ENCODE results near the gene GPR35.

Gene GPR35

GRCh38 chr2:240645801-240646175 is 20.5 kb downstream of the GPR35 start:
- Histone ChIP-seq H2AK5ac (ENCODE audit: low read length, severe bottlenecking) (no peak overlapping the region), H3K27ac (ENCODE audit: low read length, poor library complexity, severe bottlenecking) (no peak overlapping the region), H3K9me3 (ENCODE audit: control insufficient read depth, low read length) (no peaks in the 10 kb centered on the region), H2BK5ac (ENCODE audit: low read depth, low read length, poor library complexity, severe bottlenecking) (no peak overlapping the region), H2BK120ac (ENCODE audit: low read depth, low read length) (no peak overlapping the region), H3K14ac (ENCODE audit: low read length in 2 of 2) (no peak overlapping the region), H3K4me2 (ENCODE audit: low read length, poor library complexity, severe bottlenecking) (no peak overlapping the region), H3K36me3 (ENCODE audit: control insufficient read depth in 1 of 2, insufficient read depth in 2 of 2, low read depth in 1 of 2, low read length in 2 of 2) (no peaks in the 10 kb centered on the region), H3K4ac (ENCODE audit: low read depth in 1 of 2, low read length in 2 of 2) (no peak overlapping the region), H3K79me1 (replicated peaks; ENCODE audit: low read length, poor library complexity, severe bottlenecking) (no peaks in the 10 kb centered on the region), H3K9ac (ENCODE audit: low read length) (no peak overlapping the region), H3K4me3 (ENCODE audit: insufficient read depth in 1 of 2, low read depth in 1 of 2, low read length in 2 of 2) (no peak overlapping the region), H4K8ac (ENCODE audit: low read length) (no peak overlapping the region), H3K4me1 (ENCODE audit: control insufficient read depth, insufficient read depth, low read depth, low read length) (peaks cover 2% of the 10 kb centered on the region), H3K18ac (ENCODE audit: low read depth in 1 of 2, low read length in 2 of 2) (no peak overlapping the region), H2AFZ (ENCODE audit: low read depth, low read length) (no peak overlapping the region), H4K91ac (ENCODE audit: low read length) (no peak overlapping the region), H3K27me3 (ENCODE audit: control insufficient read depth in 1 of 2, insufficient read depth in 1 of 2, low read length in 2 of 2) (peaks cover 33 to 81% of the 10 kb centered on the region in 2 experiments), H2BK15ac (ENCODE audit: low read depth, poor library complexity, severe bottlenecking) (no peak overlapping the region), H2BK12ac (ENCODE audit: low read length in 2 of 2) (no peak overlapping the region), H3K23ac (ENCODE audit: low read length in 2 of 2) (no peak overlapping the region)
- DNase-seq: no peak
- WGBS: 82% methylated on average over 10 of the region's 10 CpGs

GRCh38 chr2:240646176-240646899 is 21.1 kb downstream of the GPR35 start:
- H2AFZ ChIP-seq (ENCODE audit: low read depth, low read length): no peak overlapping the region
- H4K8ac ChIP-seq (ENCODE audit: low read length): no peak overlapping the region
- no peak overlapping the region for H4K91ac ChIP-seq (ENCODE audit: low read length)
- H3K4me3 ChIP-seq (ENCODE audit: insufficient read depth in 1 of 2, low read depth in 1 of 2, low read length in 2 of 2): no peak overlapping the region
- H3K18ac ChIP-seq (ENCODE audit: low read depth in 1 of 2, low read length in 2 of 2): no peak overlapping the region
- no peak overlapping the region for H2BK15ac ChIP-seq (ENCODE audit: low read depth, poor library complexity, severe bottlenecking)
- H2AK5ac ChIP-seq (ENCODE audit: low read length, severe bottlenecking): no peak overlapping the region
- peaks cover 38 to 86% of the 10 kb centered on the region in 2 experiments for H3K27me3 ChIP-seq (ENCODE audit: control insufficient read depth in 1 of 2, insufficient read depth in 1 of 2, low read length in 2 of 2)
- H3K27ac ChIP-seq (ENCODE audit: low read length, poor library complexity, severe bottlenecking): no peak overlapping the region
- no peaks in the 10 kb centered on the region for H3K36me3 ChIP-seq (ENCODE audit: control insufficient read depth in 1 of 2, insufficient read depth in 2 of 2, low read depth in 1 of 2, low read length in 2 of 2)
- H2BK120ac ChIP-seq (ENCODE audit: low read depth, low read length): no peak overlapping the region
- no peak overlapping the region for H3K4me2 ChIP-seq (ENCODE audit: low read length, poor library complexity, severe bottlenecking)
- H2BK5ac ChIP-seq (ENCODE audit: low read depth, low read length, poor library complexity, severe bottlenecking): no peak overlapping the region
- no peaks in the 10 kb centered on the region for H3K79me1 ChIP-seq (replicated peaks; ENCODE audit: low read length, poor library complexity, severe bottlenecking)
- no peak overlapping the region for H3K4ac ChIP-seq (ENCODE audit: low read depth in 1 of 2, low read length in 2 of 2)
- H3K9ac ChIP-seq (ENCODE audit: low read length): no peak overlapping the region
- 91% methylated on average over 36 of the region's 36 CpGs for WGBS
- DNase-seq: no peak
- no peak overlapping the region for H2BK12ac ChIP-seq (ENCODE audit: low read length in 2 of 2)
- H3K14ac ChIP-seq (ENCODE audit: low read length in 2 of 2): no peak overlapping the region
- no peaks in the 10 kb centered on the region for H3K4me1 ChIP-seq (ENCODE audit: control insufficient read depth, insufficient read depth, low read depth, low read length)
- no peak overlapping the region for H3K23ac ChIP-seq (ENCODE audit: low read length in 2 of 2)
- no peaks in the 10 kb centered on the region for H3K9me3 ChIP-seq (ENCODE audit: control insufficient read depth, low read length)

GRCh38 chr2:240646900-240647502 is 21.7 kb downstream of the GPR35 start:
- no peak overlapping the region for H4K8ac ChIP-seq (ENCODE audit: low read length)
- H2BK12ac ChIP-seq (ENCODE audit: low read length in 2 of 2): no peak overlapping the region
- H4K91ac ChIP-seq (ENCODE audit: low read length): no peak overlapping the region
- H3K27ac ChIP-seq (ENCODE audit: low read length, poor library complexity, severe bottlenecking): no peak overlapping the region
- H2BK15ac ChIP-seq (ENCODE audit: low read depth, poor library complexity, severe bottlenecking): no peak overlapping the region
- no peak overlapping the region for H3K4me2 ChIP-seq (ENCODE audit: low read length, poor library complexity, severe bottlenecking)
- no peaks in the 10 kb centered on the region for H3K4me1 ChIP-seq (ENCODE audit: control insufficient read depth, insufficient read depth, low read depth, low read length)
- DNase-seq: no peak
- H3K27me3 ChIP-seq (ENCODE audit: control insufficient read depth in 1 of 2, insufficient read depth in 1 of 2, low read length in 2 of 2): peaks cover 42 to 93% of the 10 kb centered on the region in 2 experiments
- H3K18ac ChIP-seq (ENCODE audit: low read depth in 1 of 2, low read length in 2 of 2): no peak overlapping the region
- H3K9me3 ChIP-seq (ENCODE audit: control insufficient read depth, low read length): no peaks in the 10 kb centered on the region
- no peak overlapping the region for H3K4ac ChIP-seq (ENCODE audit: low read depth in 1 of 2, low read length in 2 of 2)
- no peak overlapping the region for H2AK5ac ChIP-seq (ENCODE audit: low read length, severe bottlenecking)
- no peak overlapping the region for H2AFZ ChIP-seq (ENCODE audit: low read depth, low read length)
- H3K36me3 ChIP-seq (ENCODE audit: control insufficient read depth in 1 of 2, insufficient read depth in 2 of 2, low read depth in 1 of 2, low read length in 2 of 2): no peaks in the 10 kb centered on the region
- H3K23ac ChIP-seq (ENCODE audit: low read length in 2 of 2): no peak overlapping the region
- H2BK5ac ChIP-seq (ENCODE audit: low read depth, low read length, poor library complexity, severe bottlenecking): no peak overlapping the region
- no peak overlapping the region for H3K14ac ChIP-seq (ENCODE audit: low read length in 2 of 2)
- no peaks in the 10 kb centered on the region for H3K79me1 ChIP-seq (replicated peaks; ENCODE audit: low read length, poor library complexity, severe bottlenecking)
- no peak overlapping the region for H3K9ac ChIP-seq (ENCODE audit: low read length)
- H3K4me3 ChIP-seq (ENCODE audit: insufficient read depth in 1 of 2, low read depth in 1 of 2, low read length in 2 of 2): no peak overlapping the region
- 85% methylated on average over 30 of the region's 30 CpGs for WGBS
- no peak overlapping the region for H2BK120ac ChIP-seq (ENCODE audit: low read depth, low read length)

GRCh38 chr2:240647503-240648154 is 22.3 kb downstream of the GPR35 start:
- H3K79me1 ChIP-seq (replicated peaks; ENCODE audit: low read length, poor library complexity, severe bottlenecking): no peaks in the 10 kb centered on the region
- H3K18ac ChIP-seq (ENCODE audit: low read depth in 1 of 2, low read length in 2 of 2): no peak overlapping the region
- no peak overlapping the region for H4K8ac ChIP-seq (ENCODE audit: low read length)
- H3K27me3 ChIP-seq (ENCODE audit: control insufficient read depth in 1 of 2, insufficient read depth in 1 of 2, low read length in 2 of 2): peaks cover 45 to 98% of the 10 kb centered on the region in 2 experiments
- H3K27ac ChIP-seq (ENCODE audit: low read length, poor library complexity, severe bottlenecking): no peak overlapping the region
- no peak overlapping the region for H2BK15ac ChIP-seq (ENCODE audit: low read depth, poor library complexity, severe bottlenecking)
- H3K4me2 ChIP-seq (ENCODE audit: low read length, poor library complexity, severe bottlenecking): no peak overlapping the region
- no peak overlapping the region for H3K14ac ChIP-seq (ENCODE audit: low read length in 2 of 2)
- H4K91ac ChIP-seq (ENCODE audit: low read length): no peak overlapping the region
- no peak overlapping the region for H2AFZ ChIP-seq (ENCODE audit: low read depth, low read length)
- no peak overlapping the region for H2BK120ac ChIP-seq (ENCODE audit: low read depth, low read length)
- 88% methylated on average over 22 of the region's 22 CpGs for WGBS
- H3K9ac ChIP-seq (ENCODE audit: low read length): no peak overlapping the region
- H3K4me1 ChIP-seq (ENCODE audit: control insufficient read depth, insufficient read depth, low read depth, low read length): no peaks in the 10 kb centered on the region
- no peak overlapping the region for H2AK5ac ChIP-seq (ENCODE audit: low read length, severe bottlenecking)
- no peaks in the 10 kb centered on the region for H3K36me3 ChIP-seq (ENCODE audit: control insufficient read depth in 1 of 2, insufficient read depth in 2 of 2, low read depth in 1 of 2, low read length in 2 of 2)
- no peak for DNase-seq
- H3K9me3 ChIP-seq (ENCODE audit: control insufficient read depth, low read length): no peaks in the 10 kb centered on the region
- no peak overlapping the region for H3K23ac ChIP-seq (ENCODE audit: low read length in 2 of 2)
- no peak overlapping the region for H3K4ac ChIP-seq (ENCODE audit: low read depth in 1 of 2, low read length in 2 of 2)
- H2BK12ac ChIP-seq (ENCODE audit: low read length in 2 of 2): no peak overlapping the region
- H3K4me3 ChIP-seq (ENCODE audit: insufficient read depth in 1 of 2, low read depth in 1 of 2, low read length in 2 of 2): no peak overlapping the region
- H2BK5ac ChIP-seq (ENCODE audit: low read depth, low read length, poor library complexity, severe bottlenecking): no peak overlapping the region
